22Rv1 (cell line): ENCODE results near the gene CTNNAL1.

Source experiments
- CTCF ChIP-seq: fragments of 450-650 bp; IDR thresholded peaks from 2 replicates; pipeline ENCODE4 v1.5.1; 2017; ENCODE audit warnings: mild to moderate bottlenecking
- ZFX ChIP-seq: fragments of 450-650 bp; IDR thresholded peaks from 2 replicates; pipeline ENCODE4 v1.6.1; 2017; ENCODE audit warnings: antibody characterized with exemption, borderline replicate concordance

- TF ChIP-seq CTCF (no peak), ZFX (no peak)
These were observed 3.8 kb upstream of the CTNNAL1 start for GRCh38 chr9:109017061-109017460.
